HepG2 (cell line): Measurements from ENCODE around the gene TRAF5. TPM values are rescaled to one million over a fixed set of nuclear protein-coding genes. Genes with fewer than 3 reads are reported as not detected.

Experiments
- ATAC-seq: fragments of 200-7000 bp; cut with Tn5 transposase; 3 replicates; pipeline ENCODE4 v1.9.1; 2020; ENCODE audit warnings: mild to moderate bottlenecking, moderate library complexity
- BruUV-seq: library from RNA; stranded (reverse); fragments of 400-500 nt; replicated peaks from 2 replicates; lab custom pipeline; 2021; lab: Mats Ljungman, UMichigan
- CTCF ChIA-PET: fragments of 300-600 bp; formaldehyde crosslinking; extraction: SDS; loops from one replicate; lab custom pipeline; 2021; ENCODE audit warnings: low total read pairs, inconsistent platforms, low intra/inter-chr PET ratio; lab: Yijun Ruan, JAX
- POLR2A ChIA-PET: fragments of 350-600 bp; sonication (Branson Sonifier 250); formaldehyde crosslinking; loops from one replicate; lab custom pipeline; 2020; ENCODE audit warnings: antibody characterized with exemption, inconsistent platforms; lab: Yijun Ruan, JAX
- DNase-seq: peaks from one replicate; pipeline ENCODE4 v3.0.0-alpha.2; 2015; ENCODE audit warnings: low spot score
- FAIRE-seq: peaks from 3 replicates; lab custom pipeline; 2011; peaks lifted over from hg19 to GRCh38; lab: Jason Lieb, UNC
- H2AFZ ChIP-seq: one replicate; pipeline ENCODE4 v1.6.1; 2011; ENCODE audit warnings: low read length, inconsistent platforms
- H3K27ac ChIP-seq: fragments of 300-600 bp; 3 replicates; pipeline ENCODE4 v1.8.0; 2011; ENCODE audit warnings: mixed run types, mild to moderate bottlenecking, mixed read lengths, low read length, inconsistent platforms; ENCODE audit not compliant: insufficient read depth; ENCODE audit errors: extremely low read length
- H3K27me3 ChIP-seq, 2 experiments: fragments of 200-600 bp in 1 of 2; 2 replicates in 1 of 2; 3 replicates in 1 of 2; pipeline versions ENCODE4 v1.6.0 to v1.8.0; 2011; ENCODE audit warnings: low read length in 2 of 2, mild to moderate bottlenecking in 2 of 2, moderate library complexity in 2 of 2, inconsistent platforms in 1 of 2; ENCODE audit not compliant: insufficient read depth in 2 of 2, control insufficient read depth in 1 of 2
- H3K36me3 ChIP-seq, 2 experiments: fragments of 200-600 bp in 1 of 2; replicated peaks in 1 of 2; 2 replicates in 1 of 2; 3 replicates in 1 of 2; pipeline versions ENCODE4 v1.5.1 to v1.8.0; 2011; ENCODE audit warnings: low read length in 2 of 2, inconsistent platforms in 1 of 2; ENCODE audit not compliant: insufficient read depth in 2 of 2, control insufficient read depth in 1 of 2
- H3K4me1 ChIP-seq: 2 replicates; pipeline ENCODE4 v1.5.1; 2012; ENCODE audit warnings: low read length, inconsistent platforms; ENCODE audit not compliant: insufficient read depth
- H3K4me2 ChIP-seq: 2 replicates; pipeline ENCODE4 v1.6.0; 2011; ENCODE audit warnings: low read depth, low read length, inconsistent platforms
- H3K4me3 ChIP-seq, 3 experiments: fragments of 200-600 bp in 1 of 3; sonication (generic), shearing (Covaris generic) in 1 of 3; replicated peaks in 1 of 3; 2 replicates each; pipeline ENCODE4 v1.5.1; 2011 to 2016; ENCODE audit warnings: low read length in 3 of 3, inconsistent platforms in 2 of 3, low read depth in 2 of 3, mild to moderate bottlenecking in 2 of 3, control low read depth in 1 of 3, mixed read lengths in 1 of 3; ENCODE audit not compliant: insufficient read depth in 1 of 3
- H3K79me2 ChIP-seq: one replicate; pipeline ENCODE4 v1.6.1; 2011; ENCODE audit warnings: low read length, inconsistent platforms; ENCODE audit not compliant: insufficient read depth
- H3K9ac ChIP-seq: 2 replicates; pipeline ENCODE4 v1.6.0; 2011; ENCODE audit warnings: mild to moderate bottlenecking, low read depth, low read length, inconsistent platforms; ENCODE audit not compliant: insufficient read depth
- H3K9me3 ChIP-seq: 2 replicates; pipeline ENCODE4 v1.5.1; 2012; ENCODE audit warnings: mild to moderate bottlenecking, low read length
- H4K20me1 ChIP-seq: 2 replicates; pipeline ENCODE4 v1.6.0; 2011; ENCODE audit warnings: inconsistent platforms, mild to moderate bottlenecking, low read length, moderate library complexity; ENCODE audit not compliant: insufficient read depth
- FOXA1 ChIP-seq, 2 experiments: fragments of 450-650 bp in 1 of 2; sonication (generic) in 1 of 2; formaldehyde crosslinking in 1 of 2; IDR thresholded peaks; 2 replicates each; pipeline versions ENCODE4 v1.4.0 to v1.6.1; 2016 to 2020; ENCODE audit warnings: missing genetic modification reagents in 1 of 2
- HOXD1 ChIP-seq: sonication (generic); formaldehyde crosslinking; IDR thresholded peaks from 2 replicates; pipeline ENCODE4 v1.5.0; 2020; ENCODE audit warnings: missing genetic modification reagents
- MLLT10 ChIP-seq: sonication (generic); formaldehyde crosslinking; IDR thresholded peaks from 2 replicates; pipeline ENCODE4 v1.4.0; 2020; ENCODE audit warnings: missing genetic modification reagents
- RFXAP ChIP-seq: sonication (generic); formaldehyde crosslinking; IDR thresholded peaks from 2 replicates; pipeline ENCODE4 v1.4.0; 2020; ENCODE audit warnings: missing genetic modification reagents, borderline replicate concordance
- SIN3A ChIP-seq: IDR thresholded peaks from 2 replicates; pipeline ENCODE4 v1.6.1; 2011; ENCODE audit warnings: low read depth, mild to moderate bottlenecking, control low read depth, low read length, borderline replicate concordance
- SP2 ChIP-seq: sonication (generic); formaldehyde crosslinking; IDR thresholded peaks from 2 replicates; pipeline ENCODE4 v1.5.1; 2020; ENCODE audit warnings: mild to moderate bottlenecking, missing genetic modification reagents
- SYNCRIP ChIP-seq: fragments of 200-400 bp; formaldehyde crosslinking; IDR thresholded peaks from 2 replicates; pipeline ENCODE4 v1.6.1; 2018; ENCODE audit warnings: mild to moderate bottlenecking, low read depth, low read length; ENCODE audit not compliant: insufficient read depth
- YEATS4 ChIP-seq: sonication (generic); formaldehyde crosslinking; IDR thresholded peaks from 2 replicates; pipeline ENCODE4 v1.4.0; 2020; ENCODE audit warnings: missing genetic modification reagents, borderline replicate concordance
- ZNF382 ChIP-seq: sonication (generic); formaldehyde crosslinking; IDR thresholded peaks from 2 replicates; pipeline ENCODE4 v1.5.0; 2020; ENCODE audit warnings: missing genetic modification reagents, mild to moderate bottlenecking, borderline replicate concordance
- ZNF510 ChIP-seq: sonication (generic); formaldehyde crosslinking; IDR thresholded peaks from 2 replicates; pipeline ENCODE4 v1.4.0; 2020; ENCODE audit warnings: low read depth, mild to moderate bottlenecking, missing genetic modification reagents
- ZNF75D ChIP-seq: sonication (generic); formaldehyde crosslinking; IDR thresholded peaks from 2 replicates; pipeline ENCODE4 v1.8.1; 2023; ENCODE audit warnings: missing genetic modification reagents, mild to moderate bottlenecking, borderline replicate concordance
- WGBS: methylation state at CpG from one replicate; pipeline ENCODE4 v1.1.6; 2017; ENCODE audit warnings: low lambda C conversion rate; 5-methylcytosine and 5-hydroxymethylcytosine counted together
- in situ Hi-C: cut with HindIII; loops from 2 replicates; pipeline ENCODE4 v1.10.0; 2017; ENCODE audit warnings: low pct_unique_long_range_greater_than_20kb; ENCODE audit not compliant: extremely low pct_ligation_motif_present
- intact Hi-C: fragments of 100-400 bp; cut with micrococcal nuclease; formaldehyde crosslinking; loops from one replicate; pipeline ENCODE4 v1.10.0; 2022; ENCODE audit not compliant: unreplicated experiment
- polyA plus RNA-seq, 8 experiments: library from polyadenylated mRNA; depleted of rRNA in 3 of 8; stranded (reverse) in 7 of 8; unstranded in 1 of 8; fragments of >200 nt; fragmentation: Illumina TruSeq in 4 of 8; extraction: Trizol in 4 of 8; gene quantifications; 2 replicates each; pipeline versions ENCODE4 v1.2.1 to v1.2.3, GENCODE V29; 2011 to 2016; ENCODE audit warnings: low read depth in 4 of 8, missing spikeins in 1 of 8, mixed read lengths in 1 of 8; ENCODE audit not compliant: insufficient read depth in 1 of 8
- total RNA-seq, 5 experiments: library from RNA; depleted of rRNA; stranded (reverse); fragments of >200 nt; fragmentation: Illumina TruSeq; extraction: Trizol; gene quantifications; 2 replicates each; pipeline ENCODE4 v1.2.3, GENCODE V29; 2016; ENCODE audit warnings: low read depth in 1 of 5
- TF ChIP-seq, protein P1 (sequence below): sonication (generic); formaldehyde crosslinking; IDR thresholded peaks from 2 replicates; pipeline ENCODE4 v1.5.0; 2020; ENCODE audit warnings: missing genetic modification reagents
- TF ChIP-seq, protein P2 (sequence below): sonication (generic); formaldehyde crosslinking; IDR thresholded peaks from 2 replicates; pipeline ENCODE4 v1.5.0; 2020; ENCODE audit warnings: missing genetic modification reagents
- TF ChIP-seq, protein P3 (sequence below): sonication (generic); formaldehyde crosslinking; IDR thresholded peaks from 2 replicates; pipeline ENCODE4 v1.5.1; 2020; ENCODE audit warnings: missing genetic modification reagents, mild to moderate bottlenecking, borderline replicate concordance
- TF ChIP-seq, protein P4 (sequence below): fragments of 450-650 bp; IDR thresholded peaks from 2 replicates; pipeline ENCODE4 v1.6.1; 2016
- TF ChIP-seq, protein P5 (sequence below): sonication (generic); formaldehyde crosslinking; IDR thresholded peaks from 2 replicates; pipeline ENCODE4 v1.4.0; 2020; ENCODE audit warnings: missing genetic modification reagents, borderline replicate concordance

Gene TRAF5
- total and polyA plus RNA-seq, 2 of the 13 experiments (the other 11 are each of a cell fraction or from before 2014, with no cell fraction given), result 0.27 to 1.6 TPM

DNA sequence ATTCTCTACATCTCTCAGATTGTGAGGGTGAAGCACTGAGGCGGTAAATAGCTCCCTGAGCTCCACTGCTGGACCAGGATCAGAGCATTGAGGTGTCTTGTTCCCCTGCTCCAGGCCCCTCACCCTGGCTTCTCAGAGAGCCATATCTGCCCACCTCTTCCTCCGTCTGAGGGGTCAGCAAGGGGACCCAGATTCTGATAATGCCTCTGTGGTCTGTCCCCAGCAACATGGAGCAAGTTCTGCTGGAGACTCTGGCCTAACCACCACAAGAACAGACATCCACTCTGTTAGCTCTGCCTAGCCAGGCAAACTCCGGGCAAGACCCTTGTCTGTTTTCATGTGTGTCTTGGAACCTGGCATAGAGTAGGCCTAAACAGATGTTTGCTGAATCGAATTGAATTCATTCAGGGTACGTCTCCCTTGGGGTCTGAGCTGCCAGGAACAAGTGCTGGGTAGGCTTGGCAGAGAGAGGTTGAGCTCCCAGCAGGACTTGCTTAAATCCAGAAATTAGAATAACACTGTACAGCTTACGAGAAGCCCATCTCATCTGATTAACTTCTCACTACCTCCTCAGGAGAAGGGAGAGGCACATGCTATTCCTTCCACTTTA lies 2.3 kb downstream of the TRAF5 start:
- no peak overlapping the region for H3K27ac ChIP-seq
- POLR2A ChIA-PET, result no interaction called here
- no peaks in the 10 kb centered on the region for H3K79me2 ChIP-seq
- H3K4me2 ChIP-seq, result no peak overlapping the region
- no peak overlapping the region for H3K4me3 ChIP-seq
- H3K4me1 ChIP-seq, result peaks cover 24% of the 10 kb centered on the region; the same call in 1 of the 2 replicates
- H3K9me3 ChIP-seq, result no peaks in the 10 kb centered on the region
- DNase-seq (no peak), FAIRE-seq (no peak), ATAC-seq (no peak)
- WGBS, result 75% methylated on average over 5 of the region's 6 CpGs
- intact Hi-C loops, result loop anchor here (5.0 kb wide), 1 partner anchor 48 kb away; no protein-coding TSS in a partner anchor
- peaks cover 0 to 46% of the 10 kb centered on the region in 2 experiments; a peak in 4 of 5 replicates for H3K27me3 ChIP-seq
- H4K20me1 ChIP-seq, result no peaks in the 10 kb centered on the region
- H3K9ac ChIP-seq, result no peak overlapping the region
- in situ Hi-C loops, result loop anchor here (10.0 kb wide), 2 partner anchors 186 to 326 kb away; no protein-coding TSS in a partner anchor
- no peaks in the 10 kb centered on the region for H3K36me3 ChIP-seq
- no peak overlapping the region for H2AFZ ChIP-seq
- BruUV-seq, result no TSS peak
- TF ChIP-seq HOXD1 (CRISPR knock-in tag) (no peak), ZNF382 (CRISPR knock-in tag) (no peak), MLLT10 (CRISPR knock-in tag) (no peak), SYNCRIP (no peak), ZNF75D (no peak), SP2 (no peak), RFXAP (CRISPR knock-in tag) (no peak), ZNF510 (CRISPR knock-in tag) (no peak), FOXA1 (IDR thresholded peaks at IDR 0.05) (no peak), FOXA1 (CRISPR knock-in tag; IDR thresholded peaks at IDR 0.05) (no peak), SIN3A (no peak), YEATS4 (CRISPR knock-in tag) (no peak)
- TF ChIP-seq, protein P1, sequence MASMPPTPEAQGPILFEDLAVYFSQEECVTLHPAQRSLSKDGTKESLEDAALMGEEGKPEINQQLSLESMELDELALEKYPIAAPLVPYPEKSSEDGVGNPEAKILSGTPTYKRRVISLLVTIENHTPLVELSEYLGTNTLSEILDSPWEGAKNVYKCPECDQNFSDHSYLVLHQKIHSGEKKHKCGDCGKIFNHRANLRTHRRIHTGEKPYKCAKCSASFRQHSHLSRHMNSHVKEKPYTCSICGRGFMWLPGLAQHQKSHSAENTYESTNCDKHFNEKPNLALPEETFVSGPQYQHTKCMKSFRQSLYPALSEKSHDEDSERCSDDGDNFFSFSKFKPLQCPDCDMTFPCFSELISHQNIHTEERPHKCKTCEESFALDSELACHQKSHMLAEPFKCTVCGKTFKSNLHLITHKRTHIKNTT (CRISPR knock-in tag), result no peak
- TF ChIP-seq, protein P2, sequence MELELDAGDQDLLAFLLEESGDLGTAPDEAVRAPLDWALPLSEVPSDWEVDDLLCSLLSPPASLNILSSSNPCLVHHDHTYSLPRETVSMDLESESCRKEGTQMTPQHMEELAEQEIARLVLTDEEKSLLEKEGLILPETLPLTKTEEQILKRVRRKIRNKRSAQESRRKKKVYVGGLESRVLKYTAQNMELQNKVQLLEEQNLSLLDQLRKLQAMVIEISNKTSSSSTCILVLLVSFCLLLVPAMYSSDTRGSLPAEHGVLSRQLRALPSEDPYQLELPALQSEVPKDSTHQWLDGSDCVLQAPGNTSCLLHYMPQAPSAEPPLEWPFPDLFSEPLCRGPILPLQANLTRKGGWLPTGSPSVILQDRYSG (CRISPR knock-in tag), result no peak
- TF ChIP-seq, protein P3, sequence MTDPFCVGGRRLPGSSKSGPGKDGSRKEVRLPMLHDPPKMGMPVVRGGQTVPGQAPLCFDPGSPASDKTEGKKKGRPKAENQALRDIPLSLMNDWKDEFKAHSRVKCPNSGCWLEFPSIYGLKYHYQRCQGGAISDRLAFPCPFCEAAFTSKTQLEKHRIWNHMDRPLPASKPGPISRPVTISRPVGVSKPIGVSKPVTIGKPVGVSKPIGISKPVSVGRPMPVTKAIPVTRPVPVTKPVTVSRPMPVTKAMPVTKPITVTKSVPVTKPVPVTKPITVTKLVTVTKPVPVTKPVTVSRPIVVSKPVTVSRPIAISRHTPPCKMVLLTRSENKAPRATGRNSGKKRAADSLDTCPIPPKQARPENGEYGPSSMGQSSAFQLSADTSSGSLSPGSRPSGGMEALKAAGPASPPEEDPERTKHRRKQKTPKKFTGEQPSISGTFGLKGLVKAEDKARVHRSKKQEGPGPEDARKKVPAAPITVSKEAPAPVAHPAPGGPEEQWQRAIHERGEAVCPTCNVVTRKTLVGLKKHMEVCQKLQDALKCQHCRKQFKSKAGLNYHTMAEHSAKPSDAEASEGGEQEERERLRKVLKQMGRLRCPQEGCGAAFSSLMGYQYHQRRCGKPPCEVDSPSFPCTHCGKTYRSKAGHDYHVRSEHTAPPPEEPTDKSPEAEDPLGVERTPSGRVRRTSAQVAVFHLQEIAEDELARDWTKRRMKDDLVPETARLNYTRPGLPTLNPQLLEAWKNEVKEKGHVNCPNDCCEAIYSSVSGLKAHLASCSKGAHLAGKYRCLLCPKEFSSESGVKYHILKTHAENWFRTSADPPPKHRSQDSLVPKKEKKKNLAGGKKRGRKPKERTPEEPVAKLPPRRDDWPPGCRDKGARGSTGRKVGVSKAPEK (CRISPR knock-in tag), result no peak
- TF ChIP-seq, protein P4, sequence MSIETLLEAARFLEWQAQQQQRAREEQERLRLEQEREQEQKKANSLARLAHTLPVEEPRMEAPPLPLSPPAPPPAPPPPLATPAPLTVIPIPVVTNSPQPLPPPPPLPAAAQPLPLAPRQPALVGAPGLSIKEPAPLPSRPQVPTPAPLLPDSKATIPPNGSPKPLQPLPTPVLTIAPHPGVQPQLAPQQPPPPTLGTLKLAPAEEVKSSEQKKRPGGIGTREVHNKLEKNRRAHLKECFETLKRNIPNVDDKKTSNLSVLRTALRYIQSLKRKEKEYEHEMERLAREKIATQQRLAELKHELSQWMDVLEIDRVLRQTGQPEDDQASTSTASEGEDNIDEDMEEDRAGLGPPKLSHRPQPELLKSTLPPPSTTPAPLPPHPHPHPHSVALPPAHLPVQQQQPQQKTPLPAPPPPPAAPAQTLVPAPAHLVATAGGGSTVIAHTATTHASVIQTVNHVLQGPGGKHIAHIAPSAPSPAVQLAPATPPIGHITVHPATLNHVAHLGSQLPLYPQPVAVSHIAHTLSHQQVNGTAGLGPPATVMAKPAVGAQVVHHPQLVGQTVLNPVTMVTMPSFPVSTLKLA, result no peak
- TF ChIP-seq, protein P5, sequence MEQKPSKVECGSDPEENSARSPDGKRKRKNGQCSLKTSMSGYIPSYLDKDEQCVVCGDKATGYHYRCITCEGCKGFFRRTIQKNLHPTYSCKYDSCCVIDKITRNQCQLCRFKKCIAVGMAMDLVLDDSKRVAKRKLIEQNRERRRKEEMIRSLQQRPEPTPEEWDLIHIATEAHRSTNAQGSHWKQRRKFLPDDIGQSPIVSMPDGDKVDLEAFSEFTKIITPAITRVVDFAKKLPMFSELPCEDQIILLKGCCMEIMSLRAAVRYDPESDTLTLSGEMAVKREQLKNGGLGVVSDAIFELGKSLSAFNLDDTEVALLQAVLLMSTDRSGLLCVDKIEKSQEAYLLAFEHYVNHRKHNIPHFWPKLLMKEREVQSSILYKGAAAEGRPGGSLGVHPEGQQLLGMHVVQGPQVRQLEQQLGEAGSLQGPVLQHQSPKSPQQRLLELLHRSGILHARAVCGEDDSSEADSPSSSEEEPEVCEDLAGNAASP (CRISPR knock-in tag), result no peak
- CTCF ChIA-PET, result no interaction called here
